ENCODE results near the gene RNF212.
"Not testable (repeated sequence)": the region's sequence is repeated elsewhere in the genome, so short reads cannot be mapped to it uniquely, and the experiment has no call there.

Gene RNF212

GRCh38 chr4:1055721-1056590, 57.4 kb downstream of the RNF212 start:
- TF ChIP-seq CTCF (IDR thresholded peaks at IDR 0.05; ENCODE audit: insufficient read depth, missing control alignments), result no peak
- DNase-seq (ENCODE audit: insufficient read length, low spot score), result no peak
- FAIRE-seq, result no peak

GRCh38 chr4:1055243-1055701, 58.1 kb downstream of the RNF212 start:
- not testable (repeated sequence) for DNase-seq (ENCODE audit: insufficient read length, low spot score); FAIRE-seq

- DNase-seq (ENCODE audit: insufficient read length, low spot score); FAIRE-seq: not testable (repeated sequence)
Observed at GRCh38 chr4:1054696-1055242, 58.6 kb downstream of the RNF212 start.

- FAIRE-seq; DNase-seq (ENCODE audit: insufficient read length, low spot score): not testable (repeated sequence)
Observed at GRCh38 chr4:1053891-1054290, 59.5 kb downstream of the RNF212 start.

- TF ChIP-seq CTCF (IDR thresholded peaks at IDR 0.05; ENCODE audit: insufficient read depth, missing control alignments), result no peak
- FAIRE-seq (no peak), DNase-seq (ENCODE audit: insufficient read length, low spot score) (no peak)
Observed at GRCh38 chr4:1053080-1053661, 60.2 kb downstream of the RNF212 start.

- no peak for TF ChIP-seq CTCF (IDR thresholded peaks at IDR 0.05; ENCODE audit: insufficient read depth, missing control alignments)
- FAIRE-seq, result no peak
- no peak for DNase-seq (ENCODE audit: insufficient read length, low spot score)
Observed at GRCh38 chr4:1052231-1052671, 61.1 kb downstream of the RNF212 start.

- no peak for TF ChIP-seq CTCF (IDR thresholded peaks at IDR 0.05; ENCODE audit: insufficient read depth, missing control alignments)
- DNase-seq (ENCODE audit: insufficient read length, low spot score) (no peak), FAIRE-seq (no peak)
Observed at GRCh38 chr4:1051472-1051871, 61.9 kb downstream of the RNF212 start.

- FAIRE-seq (no peak), DNase-seq (ENCODE audit: insufficient read length, low spot score) (no peak)
- no peak for TF ChIP-seq CTCF (IDR thresholded peaks at IDR 0.05; ENCODE audit: insufficient read depth, missing control alignments)
Observed at GRCh38 chr4:1050486-1051213, 62.7 kb downstream of the RNF212 start.

All from D721Med (cell line).